CD1c-positive myeloid dendritic cell (primary cell): ENCODE data around the gene ANKRD44.
"Not testable (repeated sequence)": the region's sequence is repeated elsewhere in the genome, so short reads cannot be mapped to it uniquely, and the experiment has no call there.

Source experiments
- DNase-seq: peaks from one replicate; pipeline ENCODE4 v3.0.0-alpha.2; 2016; ENCODE audit errors: extremely low spot score

ANKRD44 gene

GRCh38 chr2:197030090-197030489, 280.5 kb downstream of the ANKRD44 start:
- no peak for DNase-seq

GRCh38 chr2:197028633-197029032, 281.9 kb downstream of the ANKRD44 start:
- no peak for DNase-seq

GRCh38 chr2:197028230-197028629, 282.4 kb downstream of the ANKRD44 start:
- DNase-seq: no peak

GRCh38 chr2:197024206-197024605, 286.4 kb downstream of the ANKRD44 start:
- DNase-seq: no peak

- DNase-seq: not testable (repeated sequence)
These were observed 289.7 kb downstream of the ANKRD44 start for GRCh38 chr2:197020921-197021320.

GRCh38 chr2:197013098-197013497, 297.5 kb downstream of the ANKRD44 start:
- no peak for DNase-seq

- DNase-seq: peak; percentile 24
These were observed 298.6 kb downstream of the ANKRD44 start for GRCh38 chr2:197011801-197012641.

GRCh38 chr2:197011021-197011417, 299.6 kb downstream of the ANKRD44 start:
- no peak for DNase-seq

- DNase-seq: no peak
These were observed 300.2 kb downstream of the ANKRD44 start for GRCh38 chr2:197010200-197011020.

- DNase-seq: not testable (repeated sequence)
These were observed 301.7 kb downstream of the ANKRD44 start for GRCh38 chr2:197008741-197009341.

GRCh38 chr2:197007716-197008628, 302.6 kb downstream of the ANKRD44 start:
- no peak for DNase-seq

GRCh38 chr2:197001921-197002320, 308.7 kb downstream of the ANKRD44 start:
- DNase-seq: no peak

- no peak for DNase-seq
These were observed 314.7 kb downstream of the ANKRD44 start for GRCh38 chr2:196995757-196996314.

- DNase-seq: no peak
These were observed 315.8 kb downstream of the ANKRD44 start for GRCh38 chr2:196994764-196995163.

- no peak for DNase-seq
These were observed 317.0 kb downstream of the ANKRD44 start for GRCh38 chr2:196993617-196994016.

GRCh38 chr2:196992466-196992865, 318.1 kb downstream of the ANKRD44 start:
- no peak for DNase-seq

GRCh38 chr2:196990788-196991461, 319.7 kb downstream of the ANKRD44 start:
- no peak for DNase-seq

GRCh38 chr2:196990092-196990491, 320.5 kb downstream of the ANKRD44 start:
- DNase-seq: no peak

GRCh38 chr2:196989496-196989895, 321.1 kb downstream of the ANKRD44 start:
- no peak for DNase-seq

GRCh38 chr2:196988639-196989038, 321.9 kb downstream of the ANKRD44 start:
- DNase-seq: peak; percentile 26
